Measurements from ENCODE around the gene C19orf12.

Gene C19orf12

GRCh38 chr19:29743681-29744080 lies 28.6 kb upstream of the C19orf12 start:
- no peak overlapping the region for H3K4me2 ChIP-seq (ENCODE audit: low read length)
- no peaks in the 10 kb centered on the region for H3F3A ChIP-seq (ENCODE audit: insufficient read depth, low read length)
- TF ChIP-seq, protein P1, sequence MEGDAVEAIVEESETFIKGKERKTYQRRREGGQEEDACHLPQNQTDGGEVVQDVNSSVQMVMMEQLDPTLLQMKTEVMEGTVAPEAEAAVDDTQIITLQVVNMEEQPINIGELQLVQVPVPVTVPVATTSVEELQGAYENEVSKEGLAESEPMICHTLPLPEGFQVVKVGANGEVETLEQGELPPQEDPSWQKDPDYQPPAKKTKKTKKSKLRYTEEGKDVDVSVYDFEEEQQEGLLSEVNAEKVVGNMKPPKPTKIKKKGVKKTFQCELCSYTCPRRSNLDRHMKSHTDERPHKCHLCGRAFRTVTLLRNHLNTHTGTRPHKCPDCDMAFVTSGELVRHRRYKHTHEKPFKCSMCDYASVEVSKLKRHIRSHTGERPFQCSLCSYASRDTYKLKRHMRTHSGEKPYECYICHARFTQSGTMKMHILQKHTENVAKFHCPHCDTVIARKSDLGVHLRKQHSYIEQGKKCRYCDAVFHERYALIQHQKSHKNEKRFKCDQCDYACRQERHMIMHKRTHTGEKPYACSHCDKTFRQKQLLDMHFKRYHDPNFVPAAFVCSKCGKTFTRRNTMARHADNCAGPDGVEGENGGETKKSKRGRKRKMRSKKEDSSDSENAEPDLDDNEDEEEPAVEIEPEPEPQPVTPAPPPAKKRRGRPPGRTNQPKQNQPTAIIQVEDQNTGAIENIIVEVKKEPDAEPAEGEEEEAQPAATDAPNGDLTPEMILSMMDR (IDR thresholded peaks at IDR 0.05; ENCODE audit: low read length) = no peak
- no peak for TF ChIP-seq EZH2 (IDR thresholded peaks at IDR 0.05; ENCODE audit: borderline replicate concordance, low read length)
- no peaks in the 10 kb centered on the region for H3K79me2 ChIP-seq (ENCODE audit: insufficient read depth, low read length)
- H3K27ac ChIP-seq (ENCODE audit: low read depth, low read length, poor library complexity, severe bottlenecking) = no peak overlapping the region
- no peaks in the 10 kb centered on the region for H3K36me3 ChIP-seq (ENCODE audit: insufficient read depth, low read length)
- H3K9ac ChIP-seq (ENCODE audit: low read length) = no peak overlapping the region
- H3K9me2 ChIP-seq (ENCODE audit: low read depth, low read length) = no peaks in the 10 kb centered on the region
- no peaks in the 10 kb centered on the region for H3K27me3 ChIP-seq (ENCODE audit: insufficient read depth, low read length)
- H3K9me3 ChIP-seq (ENCODE audit: low read length) = no peaks in the 10 kb centered on the region
- no peak overlapping the region for H2AFZ ChIP-seq (ENCODE audit: low read length)
- H4K20me1 ChIP-seq (ENCODE audit: insufficient read depth, low read length) = no peaks in the 10 kb centered on the region
- H3K4me3 ChIP-seq (ENCODE audit: low read depth, low read length, poor library complexity, severe bottlenecking) = no peak overlapping the region
- H3K4me1 ChIP-seq (ENCODE audit: insufficient read depth, low read length, severe bottlenecking) = no peaks in the 10 kb centered on the region

GRCh38 chr19:29741776-29742175 lies 26.7 kb upstream of the C19orf12 start:
- H3K36me3 ChIP-seq (ENCODE audit: insufficient read depth, low read length) = no peaks in the 10 kb centered on the region
- H3K4me2 ChIP-seq (ENCODE audit: low read length) = no peak overlapping the region
- H3K9ac ChIP-seq (ENCODE audit: low read length) = no peak overlapping the region
- no peaks in the 10 kb centered on the region for H3K79me2 ChIP-seq (ENCODE audit: insufficient read depth, low read length)
- H3K4me1 ChIP-seq (ENCODE audit: insufficient read depth, low read length, severe bottlenecking) = no peaks in the 10 kb centered on the region
- no peaks in the 10 kb centered on the region for H3K27me3 ChIP-seq (ENCODE audit: insufficient read depth, low read length)
- no peak overlapping the region for H3K4me3 ChIP-seq (ENCODE audit: low read depth, low read length, poor library complexity, severe bottlenecking)
- no peaks in the 10 kb centered on the region for H4K20me1 ChIP-seq (ENCODE audit: insufficient read depth, low read length)
- TF ChIP-seq, protein P1 (IDR thresholded peaks at IDR 0.05; ENCODE audit: low read length) = no peak
- TF ChIP-seq EZH2 (IDR thresholded peaks at IDR 0.05; ENCODE audit: borderline replicate concordance, low read length) = no peak
- no peaks in the 10 kb centered on the region for H3K9me3 ChIP-seq (ENCODE audit: low read length)
- no peak overlapping the region for H3K27ac ChIP-seq (ENCODE audit: low read depth, low read length, poor library complexity, severe bottlenecking)
- no peak overlapping the region for H2AFZ ChIP-seq (ENCODE audit: low read length)
- H3F3A ChIP-seq (ENCODE audit: insufficient read depth, low read length) = no peaks in the 10 kb centered on the region
- H3K9me2 ChIP-seq (ENCODE audit: low read depth, low read length) = no peaks in the 10 kb centered on the region

- Histone ChIP-seq H3K36me3 (ENCODE audit: insufficient read depth, low read length) (no peaks in the 10 kb centered on the region), H3K79me2 (ENCODE audit: insufficient read depth, low read length) (no peaks in the 10 kb centered on the region), H3F3A (ENCODE audit: insufficient read depth, low read length) (no peaks in the 10 kb centered on the region), H3K4me1 (ENCODE audit: insufficient read depth, low read length, severe bottlenecking) (no peaks in the 10 kb centered on the region), H3K27me3 (ENCODE audit: insufficient read depth, low read length) (no peaks in the 10 kb centered on the region), H3K9me3 (ENCODE audit: low read length) (no peaks in the 10 kb centered on the region), H3K9me2 (ENCODE audit: low read depth, low read length) (no peaks in the 10 kb centered on the region), H2AFZ (ENCODE audit: low read length) (no peak overlapping the region), H4K20me1 (ENCODE audit: insufficient read depth, low read length) (no peaks in the 10 kb centered on the region), H3K4me3 (ENCODE audit: low read depth, low read length, poor library complexity, severe bottlenecking) (no peak overlapping the region), H3K27ac (ENCODE audit: low read depth, low read length, poor library complexity, severe bottlenecking) (no peak overlapping the region), H3K4me2 (ENCODE audit: low read length) (no peak overlapping the region), H3K9ac (ENCODE audit: low read length) (no peak overlapping the region)
- TF ChIP-seq, protein P1 (IDR thresholded peaks at IDR 0.05; ENCODE audit: low read length) = no peak
- no peak for TF ChIP-seq EZH2 (IDR thresholded peaks at IDR 0.05; ENCODE audit: borderline replicate concordance, low read length)
Measured at GRCh38 chr19:29741226-29741625, 26.2 kb upstream of the C19orf12 start.

All from OCI-LY1 (cell line).